ENCODE results near the gene PPP2R2C.

Gene PPP2R2C

DNA sequence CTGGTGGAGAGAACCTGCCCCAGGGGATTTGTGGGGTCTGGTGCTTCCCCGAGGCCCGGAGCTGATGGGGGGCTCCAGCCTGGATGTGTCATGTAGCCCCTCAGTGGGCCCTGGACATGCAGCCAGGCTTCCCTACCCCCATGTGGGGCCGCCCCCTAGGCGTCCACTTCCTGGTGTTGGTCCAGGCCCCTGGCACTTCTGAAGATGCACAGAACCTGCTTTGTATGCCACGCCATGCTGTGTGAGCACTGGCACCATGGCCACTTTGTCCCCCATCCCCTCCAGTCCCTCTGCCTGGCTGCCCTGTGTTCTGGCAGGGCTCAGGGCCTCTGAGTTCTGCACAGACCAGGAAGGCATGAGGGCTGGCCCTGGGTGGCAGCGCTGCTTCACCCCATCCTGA lies 173.6 kb downstream of the PPP2R2C start:
- DNase-seq: no peak

- DNase-seq: no peak
Observed at GRCh38 chr4:6298035-6298434, 174.4 kb downstream of the PPP2R2C start.

DNA sequence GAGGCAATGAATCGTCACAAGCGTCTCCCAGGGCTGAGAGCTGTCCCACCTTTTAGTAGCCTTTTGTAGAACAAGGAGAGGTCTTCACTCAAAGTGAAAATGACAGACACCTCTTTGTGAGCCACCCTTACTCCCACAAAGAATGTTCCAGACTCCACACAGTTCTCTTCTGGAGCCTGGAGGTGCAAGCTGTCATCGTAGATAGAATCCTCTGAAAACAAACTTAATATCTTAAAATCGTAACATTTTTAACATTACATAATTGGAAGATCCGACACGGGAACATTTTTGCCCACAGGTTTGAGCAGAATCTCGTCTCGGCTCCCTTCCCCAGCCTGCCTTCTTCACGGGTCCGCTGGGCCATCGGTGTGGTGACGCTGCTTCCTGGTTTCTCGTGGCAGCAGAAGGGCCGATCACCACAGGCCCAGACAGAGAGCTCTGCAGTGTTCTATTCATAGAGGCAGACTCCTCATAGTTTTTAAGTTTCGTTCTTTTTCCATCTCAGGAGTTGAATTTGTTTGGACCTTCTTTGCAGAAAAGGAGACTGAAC lies 175.1 kb downstream of the PPP2R2C start:
- DNase-seq: no peak

DNA sequence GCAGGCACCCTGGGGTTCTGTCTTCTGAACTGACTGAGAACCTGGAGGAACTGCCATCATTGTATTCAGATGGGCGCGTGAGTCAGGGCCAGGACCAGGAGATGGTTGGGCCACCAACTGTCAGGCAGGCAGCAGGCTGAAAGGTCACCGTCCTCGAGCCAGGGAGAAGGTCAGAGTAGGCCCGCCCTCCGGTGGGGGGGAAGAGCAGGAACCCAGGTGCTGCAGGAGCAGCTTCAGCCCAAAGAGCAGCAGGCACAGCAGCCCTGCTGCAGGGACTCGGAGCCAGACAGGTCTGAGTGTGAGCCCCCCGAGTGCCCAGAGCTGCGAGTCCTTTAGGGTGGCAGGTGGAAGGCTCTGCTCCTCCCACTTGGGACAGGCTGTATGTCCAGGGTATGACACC lies 176.4 kb downstream of the PPP2R2C start:
- DNase-seq: no peak

DNA sequence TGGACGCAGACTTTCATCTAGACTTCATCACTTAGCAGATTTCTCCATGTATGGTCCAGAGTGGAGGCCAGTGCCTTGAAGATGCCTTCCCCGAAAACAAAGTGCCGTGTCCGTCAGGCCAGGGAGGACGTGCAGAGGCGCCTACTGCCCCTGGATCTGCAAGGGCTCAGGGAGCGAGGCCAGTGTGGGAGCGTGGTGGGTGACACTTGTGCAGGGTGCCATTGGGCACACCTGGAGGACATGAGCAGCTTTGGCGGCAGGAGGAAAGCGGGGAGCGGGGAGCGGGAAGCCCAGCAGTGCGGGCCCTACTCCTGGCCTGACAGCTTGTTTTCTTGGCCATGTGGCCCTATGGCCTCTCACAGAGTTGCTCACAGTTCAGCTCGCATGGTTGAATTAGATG lies 176.9 kb downstream of the PPP2R2C start:
- no peak for DNase-seq

DNA sequence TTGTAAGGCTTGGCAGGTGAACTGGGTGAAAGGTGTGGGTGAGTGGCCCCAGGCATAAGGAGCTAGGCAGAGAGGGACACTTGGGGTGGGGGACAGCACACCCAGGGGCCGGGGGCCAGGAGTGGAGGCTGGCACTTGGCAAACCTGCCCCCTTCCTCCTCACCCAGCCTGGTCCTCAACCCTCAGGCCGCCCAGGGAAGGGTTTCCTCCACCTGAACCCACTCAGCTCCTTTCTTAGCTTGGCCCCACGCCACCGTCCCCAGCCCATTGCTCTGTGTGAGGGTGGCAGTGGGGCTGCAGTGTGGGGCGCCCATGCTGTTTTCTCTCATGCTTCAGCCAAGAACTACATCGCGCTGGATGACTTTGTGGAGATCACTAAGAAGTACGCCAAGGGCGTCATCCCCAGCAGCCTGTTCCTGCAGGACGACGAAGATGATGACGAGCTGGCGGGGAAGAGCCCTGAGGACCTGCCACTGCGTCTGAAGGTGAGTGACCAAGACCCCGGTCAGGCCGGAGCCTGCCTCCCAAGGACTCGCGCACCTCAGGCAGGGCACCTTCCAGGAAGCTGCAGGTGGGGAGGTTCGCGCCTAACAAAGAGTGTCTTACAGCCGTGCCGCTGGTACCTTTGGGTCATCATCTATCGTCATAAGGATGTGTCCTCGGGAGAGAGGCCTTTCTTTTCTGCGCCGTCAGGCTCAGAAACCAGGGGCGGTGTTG lies 177.6 kb downstream of the PPP2R2C start:
- DNase-seq: no peak

DNA sequence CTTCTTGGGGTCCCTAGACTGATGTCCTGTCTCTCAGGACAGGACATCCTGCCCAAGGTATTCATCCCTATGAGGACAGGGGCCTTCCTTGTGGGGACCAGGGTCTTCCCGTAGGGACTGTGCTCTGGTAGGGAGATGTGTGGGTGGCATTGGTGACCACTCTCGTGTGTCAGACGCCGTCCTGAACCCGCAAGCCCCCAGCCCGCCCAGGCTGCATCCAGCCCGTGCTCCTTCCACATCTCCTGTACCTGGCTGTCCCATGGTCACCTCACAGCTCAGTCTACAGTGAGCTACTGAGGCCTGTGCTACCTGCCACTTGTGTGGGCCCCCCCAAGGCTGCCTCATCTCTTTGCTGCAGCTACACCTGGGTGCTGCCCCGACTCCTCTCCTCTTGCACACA lies 178.8 kb downstream of the PPP2R2C start:
- DNase-seq: no peak

DNA sequence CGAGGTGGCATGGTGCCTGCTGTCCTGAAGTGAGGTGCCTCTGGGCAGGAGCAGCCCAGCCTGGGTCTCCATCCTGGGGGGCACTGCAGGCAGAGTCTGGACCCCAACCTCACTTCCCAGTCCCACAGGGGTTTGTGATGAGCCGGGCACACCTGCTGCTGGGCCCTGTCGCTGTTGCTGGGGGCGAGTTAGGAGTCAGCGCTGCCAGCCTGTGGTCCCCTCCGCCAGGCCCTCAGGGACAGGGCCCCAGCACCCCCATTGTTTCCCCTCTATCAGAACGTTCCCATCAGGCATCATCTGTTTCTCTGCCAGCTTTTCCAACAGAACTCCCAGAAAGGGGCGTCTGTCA lies 179.3 kb downstream of the PPP2R2C start:
- DNase-seq: no peak

GRCh38 chr4:6292376-6293096 lies 179.9 kb downstream of the PPP2R2C start:
- DNase-seq: no peak

GRCh38 chr4:6291784-6292297 lies 180.6 kb downstream of the PPP2R2C start:
- DNase-seq: no peak

DNA sequence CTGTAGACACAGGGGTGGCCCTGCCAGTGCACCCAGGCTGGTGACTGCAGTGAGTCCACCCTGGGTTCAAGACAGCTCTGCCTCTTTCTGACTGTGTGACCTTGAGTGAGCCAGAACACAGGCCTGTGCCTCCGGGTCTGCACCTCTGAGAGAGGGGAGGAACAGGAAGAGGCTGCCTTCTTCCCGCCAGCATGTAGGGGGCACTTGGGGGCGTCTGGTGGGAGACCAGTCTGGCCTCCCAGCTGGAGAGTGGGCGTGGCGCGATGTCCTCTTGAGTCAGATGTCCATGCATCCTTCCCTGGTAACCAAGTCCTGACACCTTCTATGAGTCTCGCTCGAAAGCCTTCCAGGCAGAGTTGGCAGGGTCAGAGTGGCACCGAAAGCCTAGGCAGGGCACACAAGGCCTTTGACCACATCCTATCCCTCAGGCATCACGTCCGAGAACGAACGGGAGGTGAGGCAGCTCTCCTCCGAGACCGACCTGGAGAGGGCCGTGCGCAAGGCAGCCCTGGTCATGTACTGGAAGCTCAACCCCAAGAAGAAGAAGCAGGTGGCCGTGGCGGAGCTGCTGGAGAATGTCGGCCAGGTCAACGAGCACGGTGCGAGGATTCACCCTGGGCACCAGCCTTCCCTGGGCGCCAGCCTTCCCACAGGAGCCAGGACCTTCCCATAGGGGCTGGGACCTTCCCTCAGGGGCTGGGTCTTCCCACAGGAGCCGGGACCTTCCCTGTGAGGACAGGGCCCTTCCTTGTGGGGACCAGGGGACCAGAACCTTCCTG lies 181.5 kb downstream of the PPP2R2C start:
- DNase-seq: no peak

DNA sequence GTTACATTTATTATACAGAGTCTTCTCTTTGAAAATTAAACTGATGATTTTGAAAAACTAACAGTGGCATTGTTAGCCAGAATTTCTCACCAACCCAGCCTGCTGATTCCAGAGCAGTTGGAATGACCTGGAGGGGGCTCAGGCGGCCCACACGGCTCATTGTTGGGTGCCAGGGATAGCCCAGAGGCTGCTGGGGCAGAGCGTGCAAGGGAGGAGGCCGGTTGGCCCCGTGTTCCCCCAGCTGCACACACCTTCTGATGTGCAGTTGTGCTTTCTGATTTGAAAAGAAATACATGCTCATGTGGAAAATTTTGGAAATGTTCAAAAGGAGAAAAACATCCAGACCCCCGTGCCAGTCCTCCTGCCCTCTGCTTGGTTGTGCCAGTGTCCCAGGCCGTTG lies 182.2 kb downstream of the PPP2R2C start:
- no peak for DNase-seq

DNA sequence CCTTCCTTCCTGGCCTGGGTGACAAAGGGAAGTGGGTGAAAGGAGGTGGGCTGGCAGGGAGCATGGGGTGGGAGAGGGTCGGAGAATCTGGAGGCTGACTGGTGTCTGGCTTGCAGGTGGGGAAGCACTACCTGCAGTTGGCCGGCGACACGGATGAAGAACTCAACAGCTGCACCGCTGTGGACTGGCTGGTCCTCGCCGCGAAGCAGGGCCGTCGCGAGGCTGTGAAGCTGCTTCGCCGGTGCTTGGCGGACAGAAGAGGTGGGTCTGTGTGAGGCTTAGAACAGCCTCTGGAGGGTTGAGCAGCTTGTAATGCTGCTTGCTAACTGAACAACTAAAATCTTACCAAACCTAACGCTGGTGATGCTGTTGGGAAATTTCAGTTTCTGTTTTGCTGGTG lies 183.5 kb downstream of the PPP2R2C start:
- no peak for DNase-seq

- no peak for DNase-seq
Observed at GRCh38 chr4:6288342-6288741, 184.1 kb downstream of the PPP2R2C start.

DNA sequence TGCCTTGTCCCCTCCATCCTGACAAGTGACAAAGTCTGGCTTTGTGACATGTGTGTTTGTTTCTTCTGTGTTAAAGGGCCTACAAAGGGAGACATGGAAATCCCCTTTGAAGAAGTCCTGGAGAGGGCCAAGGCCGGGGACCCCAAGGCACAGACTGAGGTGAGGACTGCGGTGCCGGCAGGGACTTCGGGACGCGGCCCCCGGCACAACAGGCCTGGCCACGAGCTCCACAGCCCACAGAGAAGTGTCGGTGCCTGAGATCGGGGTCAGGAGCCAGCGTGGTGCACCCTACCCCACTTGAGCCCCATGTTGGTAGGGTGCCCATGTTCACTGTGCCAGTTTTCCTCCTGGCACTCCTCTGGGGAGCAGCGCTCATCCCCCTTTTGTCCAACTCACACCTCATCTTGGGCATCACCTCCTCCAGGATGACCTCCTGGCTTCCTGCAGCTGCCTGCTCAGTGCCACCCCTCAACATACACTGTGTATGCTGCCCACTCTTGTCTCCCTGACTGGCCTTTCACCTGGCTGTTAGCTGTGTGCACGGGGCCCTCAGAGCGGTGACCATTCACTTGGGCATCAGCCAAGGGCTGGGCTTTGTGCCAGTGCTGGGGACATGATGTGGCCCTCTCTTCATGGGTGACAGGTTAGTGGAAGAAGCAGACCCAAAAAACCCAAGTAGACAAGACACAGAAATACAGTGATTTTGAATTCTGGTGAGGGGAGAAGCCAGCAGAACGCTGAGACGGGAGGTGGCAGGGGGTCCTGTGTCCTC lies 185.2 kb downstream of the PPP2R2C start:
- no peak for DNase-seq

DNA sequence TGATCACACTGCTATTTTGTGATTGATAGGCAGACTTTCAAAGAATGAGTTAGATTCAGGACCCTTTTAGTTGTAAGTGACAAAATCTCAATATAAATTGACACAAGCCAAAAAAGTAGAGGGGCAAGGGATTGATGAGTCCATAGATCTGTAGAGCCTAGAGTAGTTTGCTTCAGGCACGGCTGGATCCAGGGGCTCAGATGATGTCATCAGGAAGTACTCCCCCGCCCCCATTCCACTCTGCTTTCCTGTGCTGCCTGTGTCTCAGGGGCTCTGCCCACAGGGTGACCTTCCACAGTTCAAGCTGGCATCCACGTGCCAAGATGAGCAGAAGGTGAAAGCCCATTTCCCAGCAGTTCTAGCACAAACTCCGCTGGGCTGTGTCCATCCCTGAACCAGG lies 189.1 kb downstream of the PPP2R2C start:
- no peak for DNase-seq

DNA sequence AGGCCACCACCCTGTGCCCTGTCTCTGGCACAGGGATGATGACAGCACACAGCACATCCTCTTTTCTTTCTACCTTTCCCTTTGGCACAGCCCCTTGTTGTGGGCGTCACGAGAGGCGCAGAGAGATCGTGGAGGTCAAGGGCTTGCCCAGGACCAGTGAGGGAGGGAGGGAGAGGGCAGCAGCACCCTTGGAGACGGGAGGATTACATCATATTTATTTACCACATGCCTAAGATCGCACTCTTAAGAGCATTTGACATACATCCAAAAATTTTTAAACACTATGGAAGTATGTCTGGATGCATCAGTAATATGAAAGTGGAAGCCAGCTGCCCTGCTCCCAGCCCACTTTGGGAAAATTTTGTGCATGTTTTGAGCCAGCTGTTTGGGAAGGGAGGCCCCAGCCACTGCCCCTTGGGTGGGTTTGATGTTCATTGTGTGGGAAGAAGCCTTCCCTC lies 190.1 kb downstream of the PPP2R2C start:
- no peak for DNase-seq

- DNase-seq: no peak
Observed at GRCh38 chr4:6281436-6282313, 190.7 kb downstream of the PPP2R2C start.

DNA sequence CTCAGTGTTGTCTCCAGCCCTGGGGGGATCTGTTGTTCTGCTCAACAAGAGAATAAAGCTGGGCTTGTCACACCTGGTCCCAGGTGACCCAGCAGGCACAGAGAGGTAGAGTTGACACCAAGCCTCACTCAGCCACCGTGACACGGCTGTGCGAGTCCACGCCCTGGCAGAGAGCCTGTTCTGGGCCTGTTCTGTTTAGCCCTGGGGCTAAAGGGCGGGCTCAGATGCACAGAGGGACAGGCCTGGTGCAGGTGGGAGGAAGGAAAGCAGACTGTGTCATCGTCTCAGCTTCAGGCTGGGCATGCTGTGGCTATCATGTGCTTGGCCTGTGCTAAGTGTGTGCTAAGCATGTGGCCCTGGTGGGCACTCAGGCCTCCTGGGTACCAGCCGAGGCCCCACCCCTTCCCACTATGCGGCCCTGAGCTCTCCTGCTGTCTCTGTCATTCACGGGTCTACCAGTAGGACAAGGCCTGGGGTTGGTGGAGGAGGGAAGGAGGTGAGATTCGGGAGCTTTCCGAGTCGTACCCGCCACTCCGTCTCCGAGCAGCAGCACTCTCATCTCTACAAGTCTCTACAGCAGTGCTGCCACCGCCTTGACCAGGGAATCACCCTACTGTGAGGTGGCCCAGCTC lies 191.9 kb downstream of the PPP2R2C start:
- no peak for DNase-seq

GRCh38 chr4:6279582-6280289 lies 192.7 kb downstream of the PPP2R2C start:
- DNase-seq: no peak
